ENCODE data around the gene ZNF416. TPM values are rescaled to one million over a fixed set of nuclear protein-coding genes. Genes with fewer than 3 reads are reported as not detected.

Gene ZNF416
- total and polyA plus RNA-seq, 4 donors: 6.2 to 10.9 (median 7.4) TPM

Other genes with a start within 250 kb of the ZNF416 start
- gene ZNF304, start 227.6 kb downstream of the ZNF416 start, total RNA-seq: 10 to 100 TPM; 13.5 to 18.6 TPM
- 10 to 100 TPM; 12.8 to 14.1 TPM for gene ZNF304, start 227.6 kb downstream of the ZNF416 start, polyA plus RNA-seq (ENCODE audit: insufficient read length in 2 of 2)
- gene TRAPPC2B, start 215.4 kb downstream of the ZNF416 start, total RNA-seq: 10 to 100 TPM; 16.4 to 20.0 TPM
- 10 to 100 TPM; 13.7 to 14.7 TPM for gene TRAPPC2B, start 215.4 kb downstream of the ZNF416 start, polyA plus RNA-seq (ENCODE audit: insufficient read length in 2 of 2)
- 1 to 10 TPM; 5.6 to 8.0 TPM for gene ZNF547, start 215.4 kb downstream of the ZNF416 start, total RNA-seq
- gene ZNF547, start 215.4 kb downstream of the ZNF416 start, polyA plus RNA-seq (ENCODE audit: insufficient read length in 2 of 2): 1 to 10 TPM; 8.0 to 9.3 TPM
- 10 to 100 TPM; 33.6 to 34.2 TPM for gene ZNF548, start 189.1 kb downstream of the ZNF416 start, total RNA-seq
- 10 to 100 TPM; 21.1 to 24.4 TPM for gene ZNF548, start 189.1 kb downstream of the ZNF416 start, polyA plus RNA-seq (ENCODE audit: insufficient read length in 2 of 2)
- 10 to 100 TPM; 20.9 to 24.7 TPM for gene ZNF17, start 167.8 kb downstream of the ZNF416 start, total RNA-seq
- gene ZNF17, start 167.8 kb downstream of the ZNF416 start, polyA plus RNA-seq (ENCODE audit: insufficient read length in 2 of 2): 10 to 100 TPM in 1 of 2 donors, 1 to 10 TPM in 1; 9.1 to 15.2 TPM
- 10 to 100 TPM; 14.7 to 18.7 TPM for gene ZNF749, start 143.6 kb downstream of the ZNF416 start, total RNA-seq
- 10 to 100 TPM; 12.4 to 13.6 TPM for gene ZNF749, start 143.6 kb downstream of the ZNF416 start, polyA plus RNA-seq (ENCODE audit: insufficient read length in 2 of 2)
- 1 to 10 TPM; 3.5 TPM for gene VN1R1, start 121.8 kb downstream of the ZNF416 start, total RNA-seq
- 1 to 10 TPM; 6.2 to 9.5 TPM for gene VN1R1, start 121.8 kb downstream of the ZNF416 start, polyA plus RNA-seq (ENCODE audit: insufficient read length in 2 of 2)
- gene ZNF772, start 101.3 kb downstream of the ZNF416 start, total RNA-seq: 10 to 100 TPM; 40.4 to 46.7 TPM
- 10 to 100 TPM; 19.6 to 22.5 TPM for gene ZNF772, start 101.3 kb downstream of the ZNF416 start, polyA plus RNA-seq (ENCODE audit: insufficient read length in 2 of 2)
- gene ZNF419, start 91.2 kb downstream of the ZNF416 start, total RNA-seq: 10 to 100 TPM; 15.6 to 23.3 TPM
- gene ZNF419, start 91.2 kb downstream of the ZNF416 start, polyA plus RNA-seq (ENCODE audit: insufficient read length in 2 of 2): 10 to 100 TPM; 17.3 to 23.2 TPM
- 10 to 100 TPM; 19.8 to 21.2 TPM for gene ZNF773, start 79.0 kb downstream of the ZNF416 start, total RNA-seq
- 10 to 100 TPM; 14.6 to 16.0 TPM for gene ZNF773, start 79.0 kb downstream of the ZNF416 start, polyA plus RNA-seq (ENCODE audit: insufficient read length in 2 of 2)
- 10 to 100 TPM; 13.9 to 14.5 TPM for gene ZNF549, start 51.6 kb downstream of the ZNF416 start, total RNA-seq
- 10 to 100 TPM; 12.6 to 17.2 TPM for gene ZNF549, start 51.6 kb downstream of the ZNF416 start, polyA plus RNA-seq (ENCODE audit: insufficient read length in 2 of 2)
- gene ZNF550, start 19.0 kb downstream of the ZNF416 start, total RNA-seq: 10 to 100 TPM; 11.1 to 16.8 TPM
- 10 to 100 TPM; 10.8 to 15.7 TPM for gene ZNF550, start 19.0 kb downstream of the ZNF416 start, polyA plus RNA-seq (ENCODE audit: insufficient read length in 2 of 2)
- gene ZIK1, start 5.2 kb upstream of the ZNF416 start, total RNA-seq: 10 to 100 TPM; 17.4 to 19.2 TPM
- gene ZIK1, start 5.2 kb upstream of the ZNF416 start, polyA plus RNA-seq (ENCODE audit: insufficient read length in 2 of 2): 10 to 100 TPM; 11.6 to 14.2 TPM
- gene ZNF530, start 21.0 kb upstream of the ZNF416 start, total RNA-seq: 1 to 10 TPM; 5.2 to 7.9 TPM
- 1 to 10 TPM; 5.7 to 7.1 TPM for gene ZNF530, start 21.0 kb upstream of the ZNF416 start, polyA plus RNA-seq (ENCODE audit: insufficient read length in 2 of 2)
- 10 to 100 TPM; 25.2 to 33.2 TPM for gene ZNF134, start 35.3 kb upstream of the ZNF416 start, total RNA-seq
- gene ZNF134, start 35.3 kb upstream of the ZNF416 start, polyA plus RNA-seq (ENCODE audit: insufficient read length in 2 of 2): 10 to 100 TPM; 20.1 to 23.8 TPM
- gene ZNF211, start 54.3 kb upstream of the ZNF416 start, total RNA-seq: 10 to 100 TPM; 24.4 to 32.2 TPM
- gene ZNF211, start 54.3 kb upstream of the ZNF416 start, polyA plus RNA-seq (ENCODE audit: insufficient read length in 2 of 2): 10 to 100 TPM; 36.7 to 39.9 TPM
- not detected for gene ZSCAN4, start 90.0 kb upstream of the ZNF416 start, total RNA-seq
- under 1 TPM in 1 of 2 donors, not detected in 1; 0.17 TPM for gene ZSCAN4, start 90.0 kb upstream of the ZNF416 start, polyA plus RNA-seq (ENCODE audit: insufficient read length in 2 of 2)
- 10 to 100 TPM; 12.8 to 13.1 TPM for gene ZNF551, start 103.1 kb upstream of the ZNF416 start, total RNA-seq
- 10 to 100 TPM; 11.4 to 14.3 TPM for gene ZNF551, start 103.1 kb upstream of the ZNF416 start, polyA plus RNA-seq (ENCODE audit: insufficient read length in 2 of 2)
- gene ZNF154, start 130.3 kb upstream of the ZNF416 start, total RNA-seq: 10 to 100 TPM; 18.9 to 24.7 TPM
- gene ZNF154, start 130.3 kb upstream of the ZNF416 start, polyA plus RNA-seq (ENCODE audit: insufficient read length in 2 of 2): 10 to 100 TPM; 24.2 to 32.4 TPM
- gene ZNF671, start 148.7 kb upstream of the ZNF416 start, total RNA-seq: 10 to 100 TPM; 17.8 to 27.8 TPM
- 10 to 100 TPM; 21.2 to 23.4 TPM for gene ZNF671, start 148.7 kb upstream of the ZNF416 start, polyA plus RNA-seq (ENCODE audit: insufficient read length in 2 of 2)
- gene ZNF776, start 167.9 kb upstream of the ZNF416 start, total RNA-seq: 10 to 100 TPM; 34.2 to 40.1 TPM
- 10 to 100 TPM; 22.1 to 25.9 TPM for gene ZNF776, start 167.9 kb upstream of the ZNF416 start, polyA plus RNA-seq (ENCODE audit: insufficient read length in 2 of 2)
- 10 to 100 TPM; 35.1 to 35.4 TPM for gene ZNF586, start 190.8 kb upstream of the ZNF416 start, total RNA-seq
- gene ZNF586, start 190.8 kb upstream of the ZNF416 start, polyA plus RNA-seq (ENCODE audit: insufficient read length in 2 of 2): 10 to 100 TPM; 12.4 to 19.4 TPM
- gene ZNF552, start 236.0 kb upstream of the ZNF416 start, total RNA-seq: 10 to 100 TPM in 1 of 2 donors, 1 to 10 TPM in 1; 5.6 to 10.1 TPM
- 10 to 100 TPM in 1 of 2 donors, 1 to 10 TPM in 1; 3.4 to 11.6 TPM for gene ZNF552, start 236.0 kb upstream of the ZNF416 start, polyA plus RNA-seq (ENCODE audit: insufficient read length in 2 of 2)